GM18858 (cell line): Measurements from ENCODE around the gene LGMN.

ENCODE experiments used
- ATAC-seq: cut with Tn5 transposase; IDR thresholded peaks from one replicate; pipeline ENCODE4 v1.9.1; 2021; ENCODE audit not compliant: unreplicated experiment

Gene LGMN

GRCh38 chr14:92677955-92678354 lies 70.5 kb downstream of the LGMN start:
- ATAC-seq, result no peak

GRCh38 chr14:92677087-92677668 lies 71.2 kb downstream of the LGMN start:
- peak; percentile 80 for ATAC-seq

- no peak for ATAC-seq
Measured at GRCh38 chr14:92676403-92677086, 71.9 kb downstream of the LGMN start.

GRCh38 chr14:92675976-92676375 lies 72.5 kb downstream of the LGMN start:
- ATAC-seq, result no peak

GRCh38 chr14:92675421-92675820 lies 73.0 kb downstream of the LGMN start:
- ATAC-seq, result no peak

- ATAC-seq, result no peak
Measured at GRCh38 chr14:92673601-92674150, 74.8 kb downstream of the LGMN start.

- no peak for ATAC-seq
Measured at GRCh38 chr14:92670643-92671366, 77.6 kb downstream of the LGMN start.

GRCh38 chr14:92670160-92670559 lies 78.3 kb downstream of the LGMN start:
- ATAC-seq, result no peak

- peak; percentile 35 for ATAC-seq
Measured at GRCh38 chr14:92668276-92668973, 80.0 kb downstream of the LGMN start.

GRCh38 chr14:92666251-92666650 lies 82.2 kb downstream of the LGMN start:
- ATAC-seq, result no peak

- no peak for ATAC-seq
Measured at GRCh38 chr14:92665661-92666110, 82.7 kb downstream of the LGMN start.

- no peak for ATAC-seq
Measured at GRCh38 chr14:92663049-92663448, 85.4 kb downstream of the LGMN start.

- no peak for ATAC-seq
Measured at GRCh38 chr14:92660571-92660970, 87.9 kb downstream of the LGMN start.

- no peak for ATAC-seq
Measured at GRCh38 chr14:92659765-92660561, 88.5 kb downstream of the LGMN start.

GRCh38 chr14:92658684-92659083 lies 89.7 kb downstream of the LGMN start:
- ATAC-seq, result no peak

GRCh38 chr14:92658160-92658559 lies 90.3 kb downstream of the LGMN start:
- ATAC-seq, result no peak

GRCh38 chr14:92657457-92658142 lies 90.8 kb downstream of the LGMN start:
- ATAC-seq, result no peak

GRCh38 chr14:92656306-92657081 lies 91.9 kb downstream of the LGMN start:
- no peak for ATAC-seq
